Embryonic facial prominence (tissue), 1 donor: ENCODE data around the gene ZSCAN10.

Source experiments
- DNase-seq: peaks from one replicate; pipeline ENCODE4 v3.0.0-alpha.2; 2016; ENCODE audit errors: extremely low spot score

ZSCAN10 gene

GRCh38 chr16:3112058-3112880, 13.2 kb upstream of the ZSCAN10 start, which contains the start of gene ZNF205:
Gene ZNF205 (plus strand): TSS chr16:3112586. CDS start chr16:3113431, 845 bp downstream.
- DNase-seq = no peak

GRCh38 chr16:3106205-3106928, 7.3 kb upstream of the ZSCAN10 start:
- peak; percentile 72 for DNase-seq

- no peak for DNase-seq
These were observed 2.9 kb upstream of the ZSCAN10 start for GRCh38 chr16:3101841-3102470.

- DNase-seq = no peak
These were observed 2.1 kb upstream of the ZSCAN10 start for GRCh38 chr16:3101018-3101840.

GRCh38 chr16:3099732-3100499, 822 bp upstream of the ZSCAN10 start:
- DNase-seq = peak; percentile 28

- DNase-seq = no peak
These were observed 269 bp upstream of the ZSCAN10 start for GRCh38 chr16:3099395-3099731.

- DNase-seq = no peak
These were observed 1.8 kb downstream of the ZSCAN10 start for GRCh38 chr16:3097266-3097665.

GRCh38 chr16:3096362-3096761, 2.7 kb downstream of the ZSCAN10 start:
- no peak for DNase-seq

- DNase-seq = no peak
These were observed 3.2 kb downstream of the ZSCAN10 start for GRCh38 chr16:3095869-3096268.

GRCh38 chr16:3094289-3095027, 4.6 kb downstream of the ZSCAN10 start:
- DNase-seq = no peak

- DNase-seq = no peak
These were observed 6.6 kb downstream of the ZSCAN10 start for GRCh38 chr16:3092501-3092941.

GRCh38 chr16:3091551-3091950, 7.5 kb downstream of the ZSCAN10 start:
- no peak for DNase-seq

- no peak for DNase-seq
These were observed 9.1 kb downstream of the ZSCAN10 start for GRCh38 chr16:3089717-3090592.

- no peak for DNase-seq
These were observed 10.0 kb downstream of the ZSCAN10 start for GRCh38 chr16:3088925-3089716.

GRCh38 chr16:3088450-3088849, 10.6 kb downstream of the ZSCAN10 start:
- DNase-seq = no peak

- no peak for DNase-seq
These were observed 11.6 kb downstream of the ZSCAN10 start for GRCh38 chr16:3087243-3088235.

GRCh38 chr16:3086596-3087242, 12.4 kb downstream of the ZSCAN10 start:
- no peak for DNase-seq
